Gastrocnemius medialis (tissue), 4 donors: ENCODE measurements around the gene STAG1.

Experiments used
- POLR2A ChIP-seq, 2 donors: fragments of 450-650 bp; IDR thresholded peaks; one replicate each; pipeline ENCODE4 v1.6.1; 2017; ENCODE audit warnings: antibody characterized with exemption in 2 of 2, mild to moderate bottlenecking in 2 of 2, moderate library complexity in 2 of 2
- TF ChIP-seq, protein P1 (sequence below), 5 experiments: fragments of 450-650 bp in 3 of 5; fragments of 200-600 bp in 2 of 5; sonication (generic) in 2 of 5; IDR thresholded peaks in 4 of 5; conservative IDR thresholded peaks in 1 of 5; 1 replicate in 4 of 5; 2 replicates in 1 of 5; pipeline ENCODE4 v1.5.1; 2016 to 2019; ENCODE audit warnings: antibody characterized with exemption in 5 of 5, mild to moderate bottlenecking in 3 of 5, moderate library complexity in 3 of 5

DNA sequence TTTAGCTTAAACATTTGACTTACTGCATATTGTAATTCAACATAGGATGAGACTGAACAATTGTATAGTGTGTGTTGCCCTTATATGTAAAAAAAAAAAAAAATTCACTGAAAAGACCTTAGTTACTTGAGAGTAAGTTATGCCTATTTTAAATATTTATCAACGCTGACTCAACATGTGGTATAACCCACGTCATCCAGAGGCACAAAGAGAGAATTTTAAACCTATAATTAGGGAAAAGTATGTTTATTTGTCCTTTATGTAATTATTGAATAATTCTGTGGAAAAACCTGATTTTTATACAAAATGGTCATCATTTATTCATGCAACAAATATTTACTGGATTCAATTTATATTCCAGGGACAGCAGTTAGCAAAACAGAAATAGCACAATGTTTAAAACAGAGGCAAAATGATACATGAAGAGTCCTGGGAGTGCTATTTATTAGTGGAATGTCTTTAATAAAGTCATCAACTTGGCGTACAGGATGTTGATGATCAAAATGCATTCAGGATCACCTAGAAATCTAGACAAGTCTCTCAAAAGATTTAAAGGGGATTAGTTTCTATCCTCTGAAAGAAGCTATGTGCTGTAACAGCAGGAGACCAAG, 278.4 kb downstream of the STAG1 start:
- TF ChIP-seq, protein P1, sequence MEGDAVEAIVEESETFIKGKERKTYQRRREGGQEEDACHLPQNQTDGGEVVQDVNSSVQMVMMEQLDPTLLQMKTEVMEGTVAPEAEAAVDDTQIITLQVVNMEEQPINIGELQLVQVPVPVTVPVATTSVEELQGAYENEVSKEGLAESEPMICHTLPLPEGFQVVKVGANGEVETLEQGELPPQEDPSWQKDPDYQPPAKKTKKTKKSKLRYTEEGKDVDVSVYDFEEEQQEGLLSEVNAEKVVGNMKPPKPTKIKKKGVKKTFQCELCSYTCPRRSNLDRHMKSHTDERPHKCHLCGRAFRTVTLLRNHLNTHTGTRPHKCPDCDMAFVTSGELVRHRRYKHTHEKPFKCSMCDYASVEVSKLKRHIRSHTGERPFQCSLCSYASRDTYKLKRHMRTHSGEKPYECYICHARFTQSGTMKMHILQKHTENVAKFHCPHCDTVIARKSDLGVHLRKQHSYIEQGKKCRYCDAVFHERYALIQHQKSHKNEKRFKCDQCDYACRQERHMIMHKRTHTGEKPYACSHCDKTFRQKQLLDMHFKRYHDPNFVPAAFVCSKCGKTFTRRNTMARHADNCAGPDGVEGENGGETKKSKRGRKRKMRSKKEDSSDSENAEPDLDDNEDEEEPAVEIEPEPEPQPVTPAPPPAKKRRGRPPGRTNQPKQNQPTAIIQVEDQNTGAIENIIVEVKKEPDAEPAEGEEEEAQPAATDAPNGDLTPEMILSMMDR (IDR thresholded peaks at IDR 0.05 in 4 of 5, conservative IDR thresholded peaks at IDR 0.05 in 1 of 5): no peak
- TF ChIP-seq POLR2A (IDR thresholded peaks at IDR 0.05): no peak
